SK-N-SH (cell line): ENCODE results near the gene ADTRP. TPM values are rescaled to one million over a fixed set of nuclear protein-coding genes. Genes with fewer than 3 reads are reported as not detected.

ENCODE experiments used
- CTCF ChIA-PET: fragments of 300-600, 350-600 bp; formaldehyde crosslinking; extraction: SDS; loops from one replicate; lab custom pipeline; 2021; lab: Yijun Ruan, JAX
- POLR2A ChIA-PET: fragments of 350-600 bp; sonication (Branson Sonifier 250); formaldehyde crosslinking; extraction: SDS; loops from one replicate; lab custom pipeline; 2020; ENCODE audit warnings: antibody characterized with exemption, inconsistent platforms; lab: Yijun Ruan, JAX
- DNase-seq: peaks from one replicate; pipeline ENCODE4 v3.0.0; 2012
- H2AFZ ChIP-seq: fragments of 200-600 bp; sonication (generic); 2 replicates; pipeline ENCODE4 v1.8.1; 2016; ENCODE audit warnings: antibody characterized with exemption, mild to moderate bottlenecking, low read depth
- H3F3A ChIP-seq: fragments of 200-600 bp; sonication (generic); replicated peaks from 2 replicates; pipeline ENCODE3; 2016; ENCODE audit warnings: antibody characterized with exemption, mild to moderate bottlenecking; ENCODE audit not compliant: insufficient read depth
- H3K27ac ChIP-seq, 2 experiments: fragments of 200-500 bp in 1 of 2; fragments of 200-600 bp in 1 of 2; sonication (Bioruptor generic) in 1 of 2; sonication (generic), shearing (Covaris generic) in 1 of 2; 2 replicates each; pipeline versions ENCODE4 v1.5.1 to v1.6.1; 2014 to 2016; ENCODE audit warnings: low read depth in 2 of 2, inconsistent platforms in 1 of 2, low read length in 1 of 2, mild to moderate bottlenecking in 1 of 2, mixed read lengths in 1 of 2
- H3K27me3 ChIP-seq: fragments of 200-600 bp; sonication (generic), shearing (Covaris generic); 2 replicates; pipeline ENCODE4 v1.6.1; 2016; ENCODE audit warnings: mixed run types; ENCODE audit not compliant: insufficient read depth
- H3K36me3 ChIP-seq, 2 experiments: fragments of 200-500 bp in 1 of 2; fragments of 200-600 bp in 1 of 2; sonication (Bioruptor generic) in 1 of 2; sonication (generic) in 1 of 2; replicated peaks in 1 of 2; 2 replicates each; pipeline versions ENCODE3 to v1.5.1; 2014 to 2016; ENCODE audit warnings: low read length in 1 of 2, mild to moderate bottlenecking in 1 of 2; ENCODE audit not compliant: insufficient read depth in 2 of 2, control insufficient read depth in 1 of 2
- H3K4me1 ChIP-seq, 2 experiments: fragments of 200-500 bp in 1 of 2; fragments of 200-600 bp in 1 of 2; sonication (Bioruptor generic) in 1 of 2; sonication (generic), shearing (Covaris generic) in 1 of 2; 2 replicates each; pipeline versions ENCODE4 v1.5.1 to v1.6.1; 2014 to 2016; ENCODE audit warnings: low read depth in 1 of 2, low read length in 1 of 2, mixed run types in 1 of 2; ENCODE audit not compliant: insufficient read depth in 2 of 2, control insufficient read depth in 1 of 2
- H3K4me2 ChIP-seq: fragments of 200-600 bp; sonication (generic), shearing (Covaris generic); 2 replicates; pipeline ENCODE4 v1.6.1; 2017; ENCODE audit warnings: mixed run types
- H3K4me3 ChIP-seq, 2 experiments: fragments of 200-500 bp in 1 of 2; fragments of 200-600 bp in 1 of 2; sonication (Bioruptor generic) in 1 of 2; sonication (generic), shearing (Covaris generic) in 1 of 2; 2 replicates each; pipeline versions ENCODE4 v1.5.1 to v1.8.1; 2014 to 2016; ENCODE audit warnings: low read depth in 2 of 2, inconsistent platforms in 1 of 2, low read length in 1 of 2, mild to moderate bottlenecking in 1 of 2, mixed read lengths in 1 of 2, moderate library complexity in 1 of 2
- H3K79me2 ChIP-seq: fragments of 200-600 bp; sonication (generic); 2 replicates; pipeline ENCODE4 v1.8.1; 2017; ENCODE audit warnings: mild to moderate bottlenecking; ENCODE audit not compliant: insufficient read depth
- H3K9ac ChIP-seq: fragments of 200-600 bp; sonication (generic); 2 replicates; pipeline ENCODE4 v1.6.1; 2017; ENCODE audit warnings: mixed run types
- H3K9me2 ChIP-seq: fragments of 200-600 bp; sonication (generic); 2 replicates; pipeline ENCODE4 v1.6.1; 2017; ENCODE audit warnings: mixed run types
- H3K9me3 ChIP-seq: fragments of 200-600 bp; sonication (generic); 2 replicates; pipeline ENCODE4 v1.6.1; 2017; ENCODE audit warnings: mixed run types, mild to moderate bottlenecking, moderate library complexity
- H4K20me1 ChIP-seq: fragments of 200-600 bp; sonication (generic); 2 replicates; pipeline ENCODE4 v1.6.1; 2017; ENCODE audit warnings: mild to moderate bottlenecking, mixed run types; ENCODE audit not compliant: insufficient read depth
- ELF1 ChIP-seq: IDR thresholded peaks from 2 replicates; pipeline ENCODE4 v1.4.0; 2012
- EP300 ChIP-seq, 2 experiments: IDR thresholded peaks; 2 replicates each; pipeline versions ENCODE4 v1.4.0 to v1.6.1; 2012; ENCODE audit warnings: borderline replicate concordance in 1 of 2, low read depth in 1 of 2, low read length in 1 of 2
- EZH2phosphoT487 ChIP-seq: fragments of 200-600 bp; sonication (generic); IDR thresholded peaks from 2 replicates; pipeline ENCODE4 v1.6.1; 2017; ENCODE audit warnings: low read depth, mixed run types, mild to moderate bottlenecking, antibody characterized with exemption, moderate library complexity, borderline replicate concordance
- FOSL2 ChIP-seq: IDR thresholded peaks from 2 replicates; pipeline ENCODE4 v1.4.0; 2012; ENCODE audit warnings: low read depth, mild to moderate bottlenecking, moderate library complexity, borderline replicate concordance
- GABPA ChIP-seq: IDR thresholded peaks from 2 replicates; pipeline ENCODE4 v1.4.0; 2012; ENCODE audit warnings: low read depth, mild to moderate bottlenecking
- GATA2 ChIP-seq: sonication (generic); formaldehyde crosslinking; IDR thresholded peaks from 2 replicates; pipeline ENCODE4 v1.5.0; 2020; ENCODE audit warnings: mild to moderate bottlenecking, missing genetic modification reagents
- JUND ChIP-seq: IDR thresholded peaks from 2 replicates; pipeline ENCODE4 v1.4.0; 2012
- MAX ChIP-seq: IDR thresholded peaks from 2 replicates; pipeline ENCODE4 v1.4.0; 2012; ENCODE audit warnings: low read depth
- MEF2A ChIP-seq: IDR thresholded peaks from 2 replicates; pipeline ENCODE4 v1.4.0; 2012; ENCODE audit warnings: low read depth, borderline replicate concordance
- MXI1 ChIP-seq: IDR thresholded peaks from 2 replicates; pipeline ENCODE4 v1.6.1; 2012; ENCODE audit warnings: mild to moderate bottlenecking, low read depth, low read length, improper control_type of control experiment
- NFIC ChIP-seq: IDR thresholded peaks from 2 replicates; pipeline ENCODE4 v1.4.0; 2012; ENCODE audit warnings: borderline replicate concordance
- POLR2AphosphoS5 ChIP-seq: IDR thresholded peaks from 2 replicates; pipeline ENCODE4 v1.6.1; 2012; ENCODE audit warnings: low read depth, low read length
- RCOR1 ChIP-seq: fragments of 150-350 bp; IDR thresholded peaks from 2 replicates; pipeline ENCODE4 v1.6.1; 2017; ENCODE audit warnings: antibody characterized with exemption, low read length
- RXRA ChIP-seq: IDR thresholded peaks from 2 replicates; pipeline ENCODE4 v1.4.0; 2012; ENCODE audit warnings: low read depth, mild to moderate bottlenecking, borderline replicate concordance
- SIN3A ChIP-seq: IDR thresholded peaks from 2 replicates; pipeline ENCODE4 v1.6.1; 2012; ENCODE audit warnings: low read depth, mild to moderate bottlenecking, low read length, moderate library complexity, borderline replicate concordance
- TAF1 ChIP-seq: IDR thresholded peaks from 2 replicates; pipeline ENCODE4 v1.6.1; 2012; ENCODE audit warnings: low read depth, mild to moderate bottlenecking, low read length, moderate library complexity, borderline replicate concordance
- TCF12 ChIP-seq: IDR thresholded peaks from 2 replicates; pipeline ENCODE4 v1.4.0; 2012
- TEAD4 ChIP-seq: IDR thresholded peaks from 2 replicates; pipeline ENCODE4 v1.4.0; 2012; ENCODE audit warnings: mild to moderate bottlenecking, borderline replicate concordance; ENCODE audit not compliant: insufficient read depth
- YY1 ChIP-seq: IDR thresholded peaks from 2 replicates; pipeline ENCODE4 v1.4.0; 2012; ENCODE audit warnings: low read depth, mild to moderate bottlenecking
- ZBTB33 ChIP-seq: IDR thresholded peaks from 2 replicates; pipeline ENCODE4 v1.4.0; 2012; ENCODE audit warnings: low read depth, borderline replicate concordance
- WGBS: methylation state at CpG from one replicate; pipeline ENCODE4 v1.1.6; 2017; ENCODE audit warnings: low lambda C conversion rate; 5-methylcytosine and 5-hydroxymethylcytosine counted together
- polyA plus RNA-seq, 3 experiments: library from polyadenylated mRNA; depleted of rRNA; stranded (reverse); fragments of >200 nt; gene quantifications; 2 replicates each; pipeline ENCODE4 v1.2.3, GENCODE V29; 2012
- TF ChIP-seq, protein P1 (sequence below): IDR thresholded peaks from 2 replicates; pipeline ENCODE4; 2012

Gene ADTRP
- polyA plus RNA-seq, 1 of the 3 experiments (the other 2 are of a cell fraction): 0.84 TPM

DNA sequence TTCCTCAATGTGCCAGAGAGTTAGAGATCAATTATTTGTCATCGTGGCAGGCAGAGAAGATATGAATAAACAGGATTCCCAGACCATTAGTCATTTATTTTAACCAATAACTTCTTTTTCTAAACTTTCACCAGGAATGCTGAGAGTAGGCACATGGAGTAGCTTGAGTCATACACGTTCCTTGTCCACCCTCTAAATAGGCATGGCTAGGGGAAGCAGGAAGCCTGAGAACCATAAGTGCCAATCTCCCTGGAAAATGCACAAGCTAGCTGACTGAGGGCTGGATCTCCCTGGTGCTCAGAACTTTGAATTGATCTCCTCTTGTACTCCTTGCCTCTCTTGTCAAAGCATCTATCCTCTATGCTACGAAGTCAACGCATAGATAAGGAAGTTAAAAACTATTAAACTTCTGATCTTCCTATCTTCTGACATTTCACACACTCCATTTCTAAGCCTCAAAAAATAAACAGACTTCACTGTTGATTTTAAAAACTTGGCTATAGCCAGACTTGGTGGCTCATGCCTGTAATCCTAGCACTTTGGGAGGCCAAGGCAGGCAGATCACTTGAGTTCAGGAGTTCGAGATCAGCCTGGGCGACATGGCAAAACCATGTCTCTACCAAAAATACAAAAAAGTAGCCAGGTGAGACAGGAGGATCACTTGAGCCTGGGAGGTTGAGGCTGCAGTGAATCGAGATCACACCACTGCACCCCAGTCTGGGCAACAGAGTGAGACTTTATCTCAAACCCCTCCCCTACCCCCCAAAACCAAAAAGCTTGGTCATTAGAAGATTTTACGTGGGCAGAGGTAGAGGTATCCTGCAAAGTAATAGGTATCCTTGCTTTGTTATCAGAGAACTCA is 11.8 kb downstream of the ADTRP start:
- peak in 1 of 2 experiments; percentile 91; a peak in 2 of 4 replicates for TF ChIP-seq EP300 (IDR thresholded peaks at IDR 0.05; ENCODE audit: borderline replicate concordance in 1 of 2, low read depth in 1 of 2, low read length in 1 of 2)
- TF ChIP-seq NFIC: peak; percentile 72
- TF ChIP-seq RXRA: peak; percentile 81
- TF ChIP-seq TEAD4: peak; percentile 86
- TF ChIP-seq, protein P1, sequence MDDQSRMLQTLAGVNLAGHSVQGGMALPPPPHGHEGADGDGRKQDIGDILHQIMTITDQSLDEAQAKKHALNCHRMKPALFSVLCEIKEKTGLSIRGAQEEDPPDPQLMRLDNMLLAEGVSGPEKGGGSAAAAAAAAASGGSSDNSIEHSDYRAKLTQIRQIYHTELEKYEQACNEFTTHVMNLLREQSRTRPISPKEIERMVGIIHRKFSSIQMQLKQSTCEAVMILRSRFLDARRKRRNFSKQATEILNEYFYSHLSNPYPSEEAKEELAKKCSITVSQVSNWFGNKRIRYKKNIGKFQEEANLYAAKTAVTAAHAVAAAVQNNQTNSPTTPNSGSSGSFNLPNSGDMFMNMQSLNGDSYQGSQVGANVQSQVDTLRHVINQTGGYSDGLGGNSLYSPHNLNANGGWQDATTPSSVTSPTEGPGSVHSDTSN: peak; percentile 91
- peak; percentile 60; the same call in 1 of the 2 replicates for TF ChIP-seq YY1
- TF ChIP-seq TCF12: peak; percentile 88
- peak; percentile 61; the same call in 1 of the 2 replicates for TF ChIP-seq ELF1
- peak; percentile 97 for TF ChIP-seq JUND
- TF ChIP-seq FOSL2: peak; percentile 95
- peak; percentile 47; the same call in 1 of the 2 replicates for TF ChIP-seq ZBTB33
- TF ChIP-seq GABPA: 0 out of 2 replicates have a peak, but pooled peaks have one; percentile 14
- no peak for TF ChIP-seq MXI1
- peak; percentile 42; the same call in 1 of the 2 replicates for TF ChIP-seq TAF1
- TF ChIP-seq GATA2 (CRISPR knock-in tag): no peak
- TF ChIP-seq RCOR1: no peak
- peak; percentile 34; the same call in 1 of the 2 replicates for TF ChIP-seq SIN3A
- TF ChIP-seq POLR2AphosphoS5: peak; percentile 39; the same call in 1 of the 2 replicates
- TF ChIP-seq EZH2phosphoT487: no peak
- peak; percentile 96 for TF ChIP-seq MAX
- peak; percentile 57; the same call in 1 of the 2 replicates for TF ChIP-seq MEF2A
- Histone ChIP-seq H3K4me2 (peak overlapping the region; percentile 52; the same call in 1 of the 2 replicates), H3K4me3 (no peak overlapping the region), H3K9ac (peak overlapping the region; percentile 65; the same call in 1 of the 2 replicates), H3K36me3 (no peaks in the 10 kb centered on the region), H3K4me1 (peaks cover 7 to 43% of the 10 kb centered on the region in 2 experiments), H3K27me3 (no peaks in the 10 kb centered on the region), H2AFZ (no peak overlapping the region), H3F3A (peaks cover 42% of the 10 kb centered on the region), H3K9me2 (no peaks in the 10 kb centered on the region), H3K79me2 (no peaks in the 10 kb centered on the region), H3K9me3 (no peaks in the 10 kb centered on the region), H3K27ac (peak overlapping the region; percentile 72 to 97; a peak in 3 of 4 replicates), H4K20me1 (no peaks in the 10 kb centered on the region)
- ChIA-PET POLR2A (no interaction called here), CTCF (no interaction called here)
- DNase-seq: no peak
- WGBS: 39% methylated on average over 8 of the region's 8 CpGs
